ENCODE measurements around the gene MED31. TPM values are rescaled to one million over a fixed set of nuclear protein-coding genes. Genes with fewer than 3 reads are reported as not detected.
A peak's percentile ranks its signal among the peaks of the same experiment; 100 is the strongest.

The MED31 gene
- total RNA-seq, 1 donor from 2014 or later = 21.0 TPM

- FAIRE-seq = no peak
- DNase-seq (ENCODE audit: low read depth) = no peak
- no peak overlapping the region for H2AFZ ChIP-seq (ENCODE audit: low read depth, low read length)
- no peaks in the 10 kb centered on the region for H3K27me3 Mint-ChIP-seq (ENCODE audit: low read depth, unreplicated experiment)
- peaks cover 19% of the 10 kb centered on the region for H3K4me1 Mint-ChIP-seq (ENCODE audit: low read depth, unreplicated experiment)
- no peaks in the 10 kb centered on the region for H3K27me3 ChIP-seq (ENCODE audit: insufficient read depth, low read length)
- H3K9me3 ChIP-seq (ENCODE audit: insufficient read depth, low read depth, low read length) = no peaks in the 10 kb centered on the region
- peak overlapping the region; percentile 41 for H3K27ac Mint-ChIP-seq (ENCODE audit: unreplicated experiment)
- H4K20me1 ChIP-seq (ENCODE audit: insufficient read depth, low read length) = peaks cover 59% of the 10 kb centered on the region
- peak overlapping the region; percentile 81 for H3K9ac ChIP-seq (ENCODE audit: low read length)
- no peaks in the 10 kb centered on the region for H3K9me3 Mint-ChIP-seq (ENCODE audit: unreplicated experiment)
- no peak for TF ChIP-seq CTCF (IDR thresholded peaks at IDR 0.05; ENCODE audit: insufficient read depth, low read depth, low read length)
- no peak for TF ChIP-seq EZH2 (IDR thresholded peaks at IDR 0.05; ENCODE audit: insufficient read depth, low read length)
- H3K4me1 ChIP-seq (ENCODE audit: insufficient read depth, low read length) = peaks cover 23% of the 10 kb centered on the region
- peaks cover 51% of the 10 kb centered on the region for H3K79me2 ChIP-seq (ENCODE audit: insufficient read depth, low read length)
- no peak overlapping the region for H3K4me3 ChIP-seq (ENCODE audit: insufficient read depth, low read depth, low read length)
- H3K27ac ChIP-seq (ENCODE audit: low read depth, low read length) = no peak overlapping the region
- peaks cover 12% of the 10 kb centered on the region for H3K36me3 ChIP-seq (ENCODE audit: insufficient read depth, low read length)
- peak overlapping the region; percentile 96 for H3K4me2 ChIP-seq (ENCODE audit: low read length)
- H3K36me3 Mint-ChIP-seq (ENCODE audit: low read depth, unreplicated experiment) = peaks cover 14% of the 10 kb centered on the region
- H3K4me3 Mint-ChIP-seq (ENCODE audit: unreplicated experiment) = peak overlapping the region; percentile 76
Measured at GRCh38 chr17:6638046-6638908, 13.1 kb downstream of the MED31 start.

GRCh38 chr17:6637458-6637840 lies 14.0 kb downstream of the MED31 start:
- Histone ChIP-seq H3K9me3 (ENCODE audit: insufficient read depth, low read depth, low read length) (no peaks in the 10 kb centered on the region), H3K36me3 (ENCODE audit: insufficient read depth, low read length) (peaks cover 15% of the 10 kb centered on the region), H2AFZ (ENCODE audit: low read depth, low read length) (no peak overlapping the region), H3K4me3 (ENCODE audit: insufficient read depth, low read depth, low read length) (no peak overlapping the region), H3K27ac (ENCODE audit: low read depth, low read length) (no peak overlapping the region), H3K4me1 (ENCODE audit: insufficient read depth, low read length) (peaks cover 20% of the 10 kb centered on the region), H3K9ac (ENCODE audit: low read length) (no peak overlapping the region), H3K27me3 (ENCODE audit: insufficient read depth, low read length) (no peaks in the 10 kb centered on the region), H4K20me1 (ENCODE audit: insufficient read depth, low read length) (peaks cover 51% of the 10 kb centered on the region), H3K4me2 (ENCODE audit: low read length) (no peak overlapping the region), H3K79me2 (ENCODE audit: insufficient read depth, low read length) (peaks cover 53% of the 10 kb centered on the region)
- no peak for DNase-seq (ENCODE audit: low read depth)
- H3K36me3 Mint-ChIP-seq (ENCODE audit: low read depth, unreplicated experiment) = peaks cover 17% of the 10 kb centered on the region
- H3K9me3 Mint-ChIP-seq (ENCODE audit: unreplicated experiment) = no peaks in the 10 kb centered on the region
- H3K4me1 Mint-ChIP-seq (ENCODE audit: low read depth, unreplicated experiment) = peaks cover 12% of the 10 kb centered on the region
- TF ChIP-seq CTCF (IDR thresholded peaks at IDR 0.05; ENCODE audit: insufficient read depth, low read depth, low read length) = no peak
- no peak for TF ChIP-seq EZH2 (IDR thresholded peaks at IDR 0.05; ENCODE audit: insufficient read depth, low read length)
- H3K27me3 Mint-ChIP-seq (ENCODE audit: low read depth, unreplicated experiment) = no peaks in the 10 kb centered on the region
- H3K4me3 Mint-ChIP-seq (ENCODE audit: unreplicated experiment) = peak overlapping the region; percentile 66
- no peak overlapping the region for H3K27ac Mint-ChIP-seq (ENCODE audit: unreplicated experiment)
- no peak for FAIRE-seq

Data from astrocyte (in vitro differentiated cells and primary cell).